Transverse colon (tissue), 4 donors: ENCODE data around the gene PRIMPOL.

Experiments used
- CTCF ChIP-seq, 5 experiments: fragments of 200-600 bp in 3 of 5; fragments of 450-650 bp in 2 of 5; sonication (generic) in 3 of 5; IDR thresholded peaks; 1 replicate in 2 of 5; 2 replicates in 3 of 5; pipeline ENCODE4 v1.5.1; 2016 to 2017; ENCODE audit warnings: antibody characterized with exemption in 5 of 5, inconsistent platforms in 3 of 5, mild to moderate bottlenecking in 2 of 5, moderate library complexity in 1 of 5
- EP300 ChIP-seq: sonication (generic); formaldehyde crosslinking; IDR thresholded peaks from one replicate; pipeline ENCODE4 v1.6.1; 2017; ENCODE audit warnings: antibody characterized with exemption, low read depth
- POLR2A ChIP-seq: fragments of 450-650 bp; IDR thresholded peaks from one replicate; pipeline ENCODE4 v1.6.1; 2016; ENCODE audit warnings: antibody characterized with exemption, mild to moderate bottlenecking, moderate library complexity
- POLR2AphosphoS5 ChIP-seq, 3 donors: sonication (generic); formaldehyde crosslinking; IDR thresholded peaks; one replicate each; pipeline ENCODE4 v1.6.1; 2016; ENCODE audit warnings: antibody characterized with exemption in 3 of 3

- TF ChIP-seq CTCF (IDR thresholded peaks at IDR 0.05), result no peak
- TF ChIP-seq POLR2AphosphoS5 (IDR thresholded peaks at IDR 0.05), result no peak
- TF ChIP-seq POLR2A, result no peak
- TF ChIP-seq EP300, result no peak
Observed at GRCh38 chr4:184697956-184698355, 48.4 kb downstream of the PRIMPOL start.
